NT2/D1 (cell line): Measurements from ENCODE around the gene AKAP13.
"Not testable (repeated sequence)": the region's sequence is repeated elsewhere in the genome, so short reads cannot be mapped to it uniquely, and the experiment has no call there.

Source experiments
- DNase-seq: peaks from one replicate; pipeline ENCODE4 v3.0.0-alpha.2; 2011; ENCODE audit warnings: low read depth, low spot score
- H3K27me3 ChIP-seq: 2 replicates; pipeline ENCODE4 v1.6.0; 2011; ENCODE audit warnings: mild to moderate bottlenecking; ENCODE audit not compliant: insufficient read length, insufficient read depth
- H3K36me3 ChIP-seq: 2 replicates; pipeline ENCODE4 v1.6.1; 2011; ENCODE audit warnings: mild to moderate bottlenecking, low read length, mixed read lengths; ENCODE audit not compliant: insufficient read depth, insufficient read length
- H3K4me1 ChIP-seq: 2 replicates; pipeline ENCODE4 v1.5.1; 2011; ENCODE audit not compliant: insufficient read depth, insufficient read length
- H3K4me3 ChIP-seq: 2 replicates; pipeline ENCODE4 v1.5.1; 2011; ENCODE audit warnings: low read depth; ENCODE audit not compliant: insufficient read length
- H3K9ac ChIP-seq: 2 replicates; pipeline ENCODE4 v1.6.0; 2011; ENCODE audit warnings: low read depth; ENCODE audit not compliant: insufficient read length
- H3K9me3 ChIP-seq: 2 replicates; pipeline ENCODE4 v1.5.1; 2011; ENCODE audit warnings: mild to moderate bottlenecking, low read length; ENCODE audit not compliant: insufficient read depth
- SUZ12 ChIP-seq: IDR thresholded peaks from 2 replicates; pipeline ENCODE4 v1.6.1; 2011; ENCODE audit not compliant: insufficient read length, insufficient read depth; ENCODE audit errors: extremely low read depth
- YY1 ChIP-seq: IDR thresholded peaks from 2 replicates; pipeline ENCODE4 v1.6.1; 2011; ENCODE audit not compliant: insufficient read length, insufficient read depth
- ZNF274 ChIP-seq: IDR thresholded peaks from 2 replicates; pipeline ENCODE4 v1.6.1; 2011; ENCODE audit warnings: mild to moderate bottlenecking, low read depth, low read length

Gene AKAP13

GRCh38 chr15:85429522-85429921 is 49.1 kb downstream of the AKAP13 start:
- H3K36me3 ChIP-seq = no peaks in the 10 kb centered on the region
- TF ChIP-seq YY1 (no peak), ZNF274 (no peak), SUZ12 (no peak)
- DNase-seq = no peak
- H3K9ac ChIP-seq = no peak overlapping the region
- peaks cover 12% of the 10 kb centered on the region; the same call in 1 of the 2 replicates for H3K9me3 ChIP-seq
- no peaks in the 10 kb centered on the region for H3K4me1 ChIP-seq
- no peak overlapping the region for H3K4me3 ChIP-seq
- H3K27me3 ChIP-seq = no peaks in the 10 kb centered on the region

- Histone ChIP-seq H3K36me3 (no peaks in the 10 kb centered on the region), H3K9ac (no peak overlapping the region), H3K4me3 (no peak overlapping the region), H3K9me3 (peaks cover 12% of the 10 kb centered on the region; the same call in 1 of the 2 replicates), H3K27me3 (no peaks in the 10 kb centered on the region), H3K4me1 (no peaks in the 10 kb centered on the region)
- TF ChIP-seq ZNF274 = no peak
- no peak for TF ChIP-seq SUZ12
- TF ChIP-seq YY1 = no peak
- DNase-seq = no peak
Measured at GRCh38 chr15:85430406-85431204, 50.2 kb downstream of the AKAP13 start.

- no peak for DNase-seq
- Histone ChIP-seq H3K4me1 (no peaks in the 10 kb centered on the region), H3K9me3 (no peaks in the 10 kb centered on the region), H3K36me3 (no peaks in the 10 kb centered on the region), H3K4me3 (no peak overlapping the region), H3K27me3 (no peaks in the 10 kb centered on the region), H3K9ac (no peak overlapping the region)
- TF ChIP-seq YY1 (no peak), SUZ12 (no peak), ZNF274 (no peak)
Measured at GRCh38 chr15:85439996-85440395, 59.6 kb downstream of the AKAP13 start.

- H3K9ac ChIP-seq = no peak overlapping the region
- no peaks in the 10 kb centered on the region for H3K9me3 ChIP-seq
- no peak for TF ChIP-seq ZNF274
- TF ChIP-seq SUZ12 = no peak
- no peak for TF ChIP-seq YY1
- no peaks in the 10 kb centered on the region for H3K4me1 ChIP-seq
- no peaks in the 10 kb centered on the region for H3K36me3 ChIP-seq
- H3K27me3 ChIP-seq = no peaks in the 10 kb centered on the region
- no peak overlapping the region for H3K4me3 ChIP-seq
- no peak for DNase-seq
Measured at GRCh38 chr15:85440451-85440850, 60.0 kb downstream of the AKAP13 start.

GRCh38 chr15:85441854-85442253 is 61.5 kb downstream of the AKAP13 start:
- not testable (repeated sequence) for DNase-seq, H3K4me3 ChIP-seq, H3K9ac ChIP-seq, H3K36me3 ChIP-seq, H3K9me3 ChIP-seq, H3K4me1 ChIP-seq, H3K27me3 ChIP-seq

- Histone ChIP-seq H3K9ac (no peak overlapping the region), H3K4me1 (no peaks in the 10 kb centered on the region), H3K9me3 (no peaks in the 10 kb centered on the region), H3K36me3 (no peaks in the 10 kb centered on the region), H3K27me3 (no peaks in the 10 kb centered on the region), H3K4me3 (no peak overlapping the region)
- no peak for DNase-seq
- TF ChIP-seq SUZ12 = no peak
- TF ChIP-seq YY1 = no peak
- TF ChIP-seq ZNF274 = no peak
Measured at GRCh38 chr15:85443046-85443445, 62.6 kb downstream of the AKAP13 start.

GRCh38 chr15:85443593-85444087 is 63.2 kb downstream of the AKAP13 start:
- DNase-seq = no peak
- H3K4me3 ChIP-seq = no peak overlapping the region

More at GRCh38 chr15:85443593-85444087, 63.2 kb downstream of the AKAP13 start:
- TF ChIP-seq YY1 = no peak
- TF ChIP-seq ZNF274 = no peak
- no peak for TF ChIP-seq SUZ12
- Histone ChIP-seq H3K36me3 (no peaks in the 10 kb centered on the region), H3K27me3 (no peaks in the 10 kb centered on the region), H3K9me3 (no peaks in the 10 kb centered on the region), H3K9ac (no peak overlapping the region), H3K4me1 (no peaks in the 10 kb centered on the region)
